Pancreas (tissue), 10 donors: ENCODE results near the gene OSBPL3. TPM values are rescaled to one million over a fixed set of nuclear protein-coding genes. Genes with fewer than 3 reads are reported as not detected.

Experiments
- ATAC-seq, 4 donors: fragments of 200-7000 bp; cut with Tn5 transposase; one replicate each; pipeline versions ENCODE4 v1.8.0 to v1.9.1; 2020; ENCODE audit warnings: mild to moderate bottlenecking in 4 of 4, moderate library complexity in 4 of 4
- DNase-seq, 6 donors: peaks; one replicate each; pipeline ENCODE4 v3.0.0-alpha.2; 2020
- FAIRE-seq: peaks from 2 replicates; lab custom pipeline; 2012; peaks lifted over from hg19 to GRCh38; lab: Jason Lieb, UNC
- H3K27ac ChIP-seq, 4 donors: fragments of 200-600 bp; sonication (generic); 1 replicate in 3 of 4; 2 replicates in 1 of 4; pipeline versions ENCODE4 v1.5.0 to v1.8.0; 2020
- H3K27me3 ChIP-seq, 4 donors: fragments of 200-600 bp; one replicate each; pipeline ENCODE4 v1.8.0; 2021
- H3K36me3 ChIP-seq, 3 donors: fragments of 200-600 bp; sonication (generic) in 1 of 3; one replicate each; pipeline versions ENCODE4 v1.5.0 to v1.8.0; 2020 to 2021
- H3K4me1 ChIP-seq, 3 donors: fragments of 200-600 bp; one replicate each; pipeline ENCODE4 v1.8.0; 2021
- H3K4me3 ChIP-seq, 4 donors: fragments of 200-600 bp; sonication (generic) in 2 of 4; one replicate each; pipeline versions ENCODE4 v1.5.0 to v1.8.0; 2020 to 2021
- H3K9me3 ChIP-seq, 4 donors: fragments of 200-600 bp; one replicate each; pipeline ENCODE4 v1.8.0; 2021
- WGBS, 2 donors: extraction: QIAGEN DNeasy Blood & Tissue Kit; methylation state at CpG; one replicate each; pipeline ENCODE4 v1.1.7; 2013; 5-methylcytosine and 5-hydroxymethylcytosine counted together
- intact Hi-C, 3 donors: fragments of 100-400 bp; cut with DNase I; formaldehyde crosslinking; loops; one replicate each; pipeline versions ENCODE4 v1.11.1 to v1.14.2; 2022
- polyA plus RNA-seq, 2 donors: library from polyadenylated mRNA; stranded (reverse); fragments of 200-250 nt; gene quantifications; one replicate each; pipeline ENCODE4 v1.2.3, GENCODE V29; 2013
- total RNA-seq, 6 donors: library from RNA; stranded (reverse); fragmentation: NEBNext Ultra II Directional in 4 of 6; extraction: Animal tissue kit (Norgen Biotek cat#: 25700) in 4 of 6; gene quantifications; one replicate each; pipeline versions ENCODE4 v1.2.1 to v1.2.4, GENCODE V29; 2021 to 2023
- TF ChIP-seq, protein P1 (sequence below), 4 donors: fragments of 200-600 bp; sonication (generic) in 3 of 4; IDR thresholded peaks; one replicate each; pipeline versions ENCODE4 v1.5.0 to v1.8.0; 2021; ENCODE audit warnings: antibody characterized with exemption in 4 of 4
- donor health status: healthy with polysubstance abuse.
- donor health status: DM: no; HTN: no; CAD: no; lungs with moderate emphysema.
- donor health status: DM: no; HTN: no; CAD: no.
- donor health status: control.
- donor health status: control.
- donor health status: Bipolar disorder and iron deficiency.
- donor health status: DM: yes; HTN: yes; CAD: no.
- donor health status: DM: no; HTN: no; CAD: no.
- donor health status: DM: no; HTN: no; CAD: no.
- donor health status: DM: yes; HTN: yes; CAD: no.

Gene OSBPL3
- total and polyA plus RNA-seq, 8 donors: 1.5 to 9.5 (median 3.9) TPM

GRCh38 chr7:24921362-24921679, 58.7 kb downstream of the OSBPL3 start:
- Histone ChIP-seq H3K27me3 (no peaks in the 10 kb centered on the region), H3K4me1 (peaks cover 7 to 26% (median 17%) of the 10 kb centered on the region in 3 donors), H3K27ac (peak overlapping the region in 2 of 4 donors; percentile 50 to 57), H3K4me3 (no peak overlapping the region), H3K9me3 (no peaks in the 10 kb centered on the region), H3K36me3 (no peaks in the 10 kb centered on the region)
- ATAC-seq (peak; percentile 66 to 86 (median 82)), FAIRE-seq (no peak), DNase-seq (peak in 4 of 6 donors; percentile 46 to 60 (median 52))
- intact Hi-C loops: no loop called here
- 23 to 25% methylated on average over 3 of the region's 3 CpGs for WGBS, 2 donors
- TF ChIP-seq, protein P1, sequence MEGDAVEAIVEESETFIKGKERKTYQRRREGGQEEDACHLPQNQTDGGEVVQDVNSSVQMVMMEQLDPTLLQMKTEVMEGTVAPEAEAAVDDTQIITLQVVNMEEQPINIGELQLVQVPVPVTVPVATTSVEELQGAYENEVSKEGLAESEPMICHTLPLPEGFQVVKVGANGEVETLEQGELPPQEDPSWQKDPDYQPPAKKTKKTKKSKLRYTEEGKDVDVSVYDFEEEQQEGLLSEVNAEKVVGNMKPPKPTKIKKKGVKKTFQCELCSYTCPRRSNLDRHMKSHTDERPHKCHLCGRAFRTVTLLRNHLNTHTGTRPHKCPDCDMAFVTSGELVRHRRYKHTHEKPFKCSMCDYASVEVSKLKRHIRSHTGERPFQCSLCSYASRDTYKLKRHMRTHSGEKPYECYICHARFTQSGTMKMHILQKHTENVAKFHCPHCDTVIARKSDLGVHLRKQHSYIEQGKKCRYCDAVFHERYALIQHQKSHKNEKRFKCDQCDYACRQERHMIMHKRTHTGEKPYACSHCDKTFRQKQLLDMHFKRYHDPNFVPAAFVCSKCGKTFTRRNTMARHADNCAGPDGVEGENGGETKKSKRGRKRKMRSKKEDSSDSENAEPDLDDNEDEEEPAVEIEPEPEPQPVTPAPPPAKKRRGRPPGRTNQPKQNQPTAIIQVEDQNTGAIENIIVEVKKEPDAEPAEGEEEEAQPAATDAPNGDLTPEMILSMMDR (IDR thresholded peaks at IDR 0.05): no peak

DNA sequence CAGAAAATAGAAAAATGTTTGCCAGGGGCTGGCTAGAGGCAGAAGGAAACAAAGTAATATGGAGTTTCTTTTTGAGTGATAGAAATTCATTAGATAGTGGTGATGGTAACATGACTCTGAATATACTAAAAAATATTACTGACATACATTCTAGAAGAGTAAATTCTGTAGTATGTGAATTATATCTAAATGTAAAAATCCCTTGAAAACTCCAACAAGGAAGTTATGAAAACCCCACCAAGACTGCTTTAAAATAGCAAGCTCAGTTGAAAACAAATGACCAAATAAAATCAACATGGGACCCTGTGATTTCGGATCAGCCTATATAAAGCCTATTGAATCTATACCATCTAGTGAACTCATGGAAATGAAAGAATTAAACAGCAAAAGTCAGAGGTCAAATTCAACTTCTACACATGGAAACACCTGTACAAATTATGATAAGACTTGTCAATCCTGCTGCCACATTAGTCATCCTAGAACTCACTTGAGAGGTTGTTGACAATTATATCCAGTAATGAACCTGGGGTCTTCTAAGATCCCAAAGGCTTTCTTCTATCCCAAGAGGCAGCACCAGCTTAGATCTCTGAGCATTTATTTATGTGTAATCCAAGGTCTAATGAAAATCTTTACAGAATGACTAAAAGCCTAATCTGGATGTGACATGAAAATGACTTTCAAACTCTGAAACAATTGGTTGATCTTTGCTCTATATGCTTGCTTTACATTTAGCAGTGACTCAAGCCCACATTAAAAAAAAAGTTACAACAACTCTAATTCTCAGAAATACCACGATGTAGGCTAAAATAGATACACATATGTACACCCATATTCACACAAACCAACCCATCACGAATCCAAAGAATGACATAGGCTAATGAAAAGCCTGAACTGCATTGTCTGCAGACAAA, 59.3 kb downstream of the OSBPL3 start:
- WGBS, 2 donors: 50 to 59% methylated on average over 3 of the region's 3 CpGs
- peak overlapping the region in 1 of 4 donors; percentile 50 for H3K27ac ChIP-seq
- TF ChIP-seq, protein P1 (IDR thresholded peaks at IDR 0.05): no peak
- no peak overlapping the region for H3K4me3 ChIP-seq
- DNase-seq: no peak
- no peaks in the 10 kb centered on the region for H3K9me3 ChIP-seq
- peaks cover 7 to 26% (median 17%) of the 10 kb centered on the region in 3 donors for H3K4me1 ChIP-seq
- FAIRE-seq: no peak
- H3K36me3 ChIP-seq: no peaks in the 10 kb centered on the region
- intact Hi-C loops: no loop called here
- no peak for ATAC-seq
- H3K27me3 ChIP-seq: no peaks in the 10 kb centered on the region

- ATAC-seq: peak in 2 of 4 donors; percentile 9 to 38
- Histone ChIP-seq H3K27me3 (no peaks in the 10 kb centered on the region), H3K4me3 (no peak overlapping the region), H3K4me1 (peaks cover 7 to 23% (median 17%) of the 10 kb centered on the region in 3 donors), H3K9me3 (no peaks in the 10 kb centered on the region), H3K27ac (no peak overlapping the region), H3K36me3 (no peaks in the 10 kb centered on the region)
- 23 to 25% methylated on average over 3 of the region's 3 CpGs for WGBS, 2 donors
- TF ChIP-seq, protein P1 (IDR thresholded peaks at IDR 0.05): no peak
- no peak for FAIRE-seq
- DNase-seq: no peak
- intact Hi-C loops: no loop called here
These were observed 62.3 kb downstream of the OSBPL3 start for GRCh38 chr7:24917510-24918239.

DNA sequence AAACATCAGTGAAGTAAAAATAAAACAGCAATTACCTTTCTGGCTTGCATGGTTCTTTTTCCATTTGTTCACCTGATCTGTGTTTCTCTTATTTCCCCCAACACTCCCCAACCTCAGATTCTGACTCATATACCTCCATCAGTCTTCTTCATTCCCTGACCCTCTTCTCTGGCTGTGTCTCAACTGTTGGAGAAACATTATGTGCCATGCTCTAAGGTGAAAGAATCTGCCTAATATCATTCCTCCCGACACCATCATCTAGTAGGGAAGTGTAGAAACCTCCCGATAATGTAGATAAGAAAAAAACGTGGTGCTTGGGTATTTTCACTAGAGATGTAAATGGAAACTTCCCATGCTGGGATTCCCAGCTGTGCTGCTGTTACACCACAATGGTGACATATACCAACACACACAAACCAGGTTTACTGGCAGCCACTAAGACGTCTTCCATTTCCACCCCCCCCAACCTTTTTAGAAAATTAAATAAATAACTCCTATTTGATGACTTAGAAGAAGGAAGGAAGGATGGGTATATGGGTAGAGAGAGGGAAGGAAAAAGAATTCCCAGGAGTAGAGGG, 63.4 kb downstream of the OSBPL3 start:
- H3K4me1 ChIP-seq: peaks cover 2 to 12% (median 6%) of the 10 kb centered on the region in 3 donors
- DNase-seq: no peak
- WGBS, 2 donors: 74 to 75% methylated on average over 4 of the region's 4 CpGs
- no peaks in the 10 kb centered on the region for H3K9me3 ChIP-seq
- no peak for FAIRE-seq
- intact Hi-C loops: no loop called here
- no peak overlapping the region for H3K27ac ChIP-seq
- H3K36me3 ChIP-seq: no peaks in the 10 kb centered on the region
- no peak for ATAC-seq
- H3K4me3 ChIP-seq: no peak overlapping the region
- TF ChIP-seq, protein P1 (IDR thresholded peaks at IDR 0.05): no peak
- no peaks in the 10 kb centered on the region for H3K27me3 ChIP-seq
